H9 (cell line): Measurements from ENCODE around the gene ABCF2. TPM values are rescaled to one million over a fixed set of nuclear protein-coding genes. Genes with fewer than 3 reads are reported as not detected.

Source experiments
- DNase-seq: peaks from one replicate; pipeline ENCODE4 v3.0.0-alpha.2; 2017
- H2AFZ ChIP-seq: one replicate; pipeline ENCODE4 v1.6.1; 2013; ENCODE audit warnings: mild to moderate bottlenecking, low read length, control low read depth, moderate library complexity
- H2AK5ac ChIP-seq: 2 replicates; pipeline ENCODE4 v1.6.1; 2013; ENCODE audit warnings: low read length, control low read depth, mixed read lengths; ENCODE audit not compliant: insufficient read length
- H2BK120ac ChIP-seq: one replicate; pipeline ENCODE4 v1.6.1; 2013; ENCODE audit warnings: low read depth, mild to moderate bottlenecking, low read length, control low read depth, inconsistent platforms; ENCODE audit not compliant: poor library complexity, severe bottlenecking
- H2BK12ac ChIP-seq: 2 replicates; pipeline ENCODE4 v1.6.1; 2013; ENCODE audit warnings: low read length, control low read depth, mixed read lengths, low read depth; ENCODE audit not compliant: insufficient read length
- H2BK15ac ChIP-seq: 2 replicates; pipeline ENCODE4 v1.6.1; 2013; ENCODE audit warnings: low read depth, low read length, control low read depth
- H2BK20ac ChIP-seq: one replicate; pipeline ENCODE4 v1.6.1; 2013; ENCODE audit warnings: low read depth, mild to moderate bottlenecking, low read length, control low read depth, inconsistent platforms; ENCODE audit not compliant: poor library complexity, severe bottlenecking
- H2BK5ac ChIP-seq: 2 replicates; pipeline ENCODE4 v1.6.1; 2013; ENCODE audit warnings: low read length, control low read depth, mixed read lengths; ENCODE audit not compliant: insufficient read length
- H3K14ac ChIP-seq: 2 replicates; pipeline ENCODE4 v1.6.1; 2013; ENCODE audit warnings: low read length, control low read depth; ENCODE audit not compliant: insufficient read depth
- H3K18ac ChIP-seq: 2 replicates; pipeline ENCODE4 v1.6.1; 2013; ENCODE audit warnings: low read depth, mild to moderate bottlenecking, mixed read lengths, low read length, control low read depth; ENCODE audit not compliant: insufficient read length
- H3K23ac ChIP-seq: 2 replicates; pipeline ENCODE4 v1.6.1; 2013; ENCODE audit warnings: low read length, control low read depth, mixed read lengths, low read depth; ENCODE audit not compliant: insufficient read length
- H3K23me2 ChIP-seq: 2 replicates; pipeline ENCODE4 v1.6.1; 2013; ENCODE audit warnings: low read depth, mild to moderate bottlenecking, mixed read lengths, low read length, control low read depth; ENCODE audit not compliant: insufficient read length, poor library complexity, severe bottlenecking
- H3K27ac ChIP-seq: 2 replicates; pipeline ENCODE4 v1.5.1; 2013; ENCODE audit warnings: low read length, control low read depth, mixed read lengths, low read depth; ENCODE audit not compliant: insufficient read length
- H3K27me3 ChIP-seq: 2 replicates; pipeline ENCODE4 v1.6.1; 2013; ENCODE audit warnings: low read length, control low read depth, inconsistent platforms; ENCODE audit not compliant: insufficient read depth
- H3K4ac ChIP-seq: 2 replicates; pipeline ENCODE4 v1.6.1; 2013; ENCODE audit warnings: low read depth, mild to moderate bottlenecking, control low read depth, inconsistent platforms, low read length, moderate library complexity
- H3K4me1 ChIP-seq: 2 replicates; pipeline ENCODE4 v1.6.1; 2013; ENCODE audit warnings: low read length, control low read depth, inconsistent platforms; ENCODE audit not compliant: insufficient read depth
- H3K4me2 ChIP-seq: 2 replicates; pipeline ENCODE4 v1.6.1; 2013; ENCODE audit warnings: low read length, control low read depth, mixed read lengths; ENCODE audit not compliant: insufficient read length, insufficient read depth
- H3K56ac ChIP-seq: 2 replicates; pipeline ENCODE4 v1.6.1; 2013; ENCODE audit warnings: low read depth, mild to moderate bottlenecking, mixed read lengths, low read length, control low read depth; ENCODE audit not compliant: insufficient read length
- H3K79me1 ChIP-seq: 2 replicates; pipeline ENCODE4 v1.6.1; 2013; ENCODE audit warnings: low read depth, mild to moderate bottlenecking, moderate library complexity, low read length, control low read depth, inconsistent platforms; ENCODE audit not compliant: insufficient read depth, poor library complexity, severe bottlenecking
- H3K79me2 ChIP-seq: 2 replicates; pipeline ENCODE4 v1.6.1; 2013; ENCODE audit warnings: low read length, control low read depth, inconsistent platforms; ENCODE audit not compliant: insufficient read depth
- H3K9ac ChIP-seq: 2 replicates; pipeline ENCODE4 v1.6.1; 2013; ENCODE audit warnings: low read length, control low read depth, mixed read lengths; ENCODE audit not compliant: insufficient read length; ENCODE audit errors: extremely low read depth
- H3K9me3 ChIP-seq: one replicate; pipeline ENCODE4 v1.6.1; 2013; ENCODE audit warnings: low read depth, low read length, inconsistent platforms; ENCODE audit not compliant: control insufficient read depth
- H3T11ph ChIP-seq: one replicate; pipeline ENCODE4 v1.6.1; 2013; ENCODE audit warnings: mild to moderate bottlenecking, low read length, control low read depth, inconsistent platforms
- H4K20me1 ChIP-seq: one replicate; pipeline ENCODE4 v1.6.1; 2013; ENCODE audit not compliant: control insufficient read depth, insufficient read length, insufficient read depth
- H4K5ac ChIP-seq: 2 replicates; pipeline ENCODE4 v1.6.1; 2013; ENCODE audit warnings: low read depth, mild to moderate bottlenecking, mixed read lengths, low read length, control low read depth; ENCODE audit not compliant: insufficient read length
- H4K8ac ChIP-seq: replicated peaks from 2 replicates; pipeline ENCODE4 v1.6.1; 2013; ENCODE audit warnings: low read length, control low read depth, mixed read lengths, low read depth; ENCODE audit not compliant: insufficient read length
- H4K91ac ChIP-seq: 2 replicates; pipeline ENCODE4 v1.6.1; 2013; ENCODE audit warnings: low read depth, mild to moderate bottlenecking, moderate library complexity, mixed read lengths, low read length, control low read depth; ENCODE audit not compliant: insufficient read length
- H3K27ac Mint-ChIP-seq, 3 experiments: 2 replicates in 2 of 3; 3 replicates in 1 of 3; pipeline ENCODE4 v1.8.0; 2020 to 2021; ENCODE audit warnings: mixed read lengths in 3 of 3, mild to moderate bottlenecking in 1 of 3, moderate library complexity in 1 of 3
- H3K27me3 Mint-ChIP-seq: 2 replicates; pipeline ENCODE4 v1.8.0; 2021; ENCODE audit warnings: low read depth, mild to moderate bottlenecking, moderate library complexity, mixed read lengths
- H3K36me3 Mint-ChIP-seq, 3 experiments: 2 replicates in 2 of 3; 3 replicates in 1 of 3; pipeline ENCODE4 v1.8.0; 2020 to 2021; ENCODE audit warnings: low read depth in 3 of 3, mixed read lengths in 3 of 3; ENCODE audit not compliant: insufficient read depth in 1 of 3
- H3K4me1 Mint-ChIP-seq, 2 experiments: 2 replicates each; pipeline ENCODE4 v1.8.0; 2020; ENCODE audit warnings: mixed read lengths in 2 of 2
- H3K4me3 Mint-ChIP-seq, 2 experiments: 2 replicates in 1 of 2; 3 replicates in 1 of 2; pipeline ENCODE4 v1.8.0; 2020 to 2021; ENCODE audit warnings: mild to moderate bottlenecking in 2 of 2, mixed read lengths in 2 of 2, moderate library complexity in 1 of 2
- H3K9me3 Mint-ChIP-seq, 2 experiments: 2 replicates in 1 of 2; 3 replicates in 1 of 2; pipeline ENCODE4 v1.8.0; 2020; ENCODE audit warnings: mild to moderate bottlenecking in 2 of 2, mixed read lengths in 2 of 2, moderate library complexity in 1 of 2
- CTCF ChIP-seq: fragments of 200-600 bp; sonication (generic); conservative IDR thresholded peaks from 3 replicates; pipeline ENCODE4 v1.8.0; 2021; ENCODE audit warnings: antibody characterized with exemption, mild to moderate bottlenecking
- WGBS: extraction: QIAGEN DNeasy Blood & Tissue Kit; methylation state at CpG from one replicate; pipeline ENCODE4 v1.1.7; 2013; ENCODE audit warnings: missing lambda C conversion rate, low lambda C conversion rate, mixed read lengths; ENCODE audit not compliant: insufficient read length; ENCODE audit errors: extremely low coverage; 5-methylcytosine and 5-hydroxymethylcytosine counted together
- total RNA-seq: library from RNA; stranded (reverse); gene quantifications from 2 replicates; pipeline ENCODE4 v1.2.1, GENCODE V29; 2021

The ABCF2 gene
- total RNA-seq, 1 experiment from 2014 or later = 70.1 TPM

GRCh38 chr7:151273651-151274390 is 46.8 kb upstream of the ABCF2 start:
- Histone ChIP-seq H3K18ac (no peak overlapping the region), H4K20me1 (no peaks in the 10 kb centered on the region), H4K91ac (no peak overlapping the region), H2BK5ac (no peak overlapping the region), H4K8ac (no peak overlapping the region), H4K5ac (no peak overlapping the region), H3K23me2 (no peaks in the 10 kb centered on the region), H3K9ac (no peak overlapping the region), H3K27me3 (no peaks in the 10 kb centered on the region; the same call in 1 of the 2 replicates), H3K4me2 (no peak overlapping the region), H2AK5ac (no peak overlapping the region), H3K56ac (no peak overlapping the region), H3K79me1 (no peaks in the 10 kb centered on the region), H3T11ph (no peak overlapping the region), H3K14ac (no peak overlapping the region), H2BK20ac (no peak overlapping the region), H2BK120ac (no peak overlapping the region), H3K9me3 (no peaks in the 10 kb centered on the region), H2BK15ac (no peak overlapping the region), H3K27ac (no peak overlapping the region), H3K4me1 (no peaks in the 10 kb centered on the region), H3K4ac (no peak overlapping the region), H2AFZ (no peak overlapping the region), H2BK12ac (no peak overlapping the region), H3K23ac (no peak overlapping the region), H3K79me2 (no peaks in the 10 kb centered on the region)
- no peak for DNase-seq
- Mint-ChIP-seq H3K9me3 (no peaks in the 10 kb centered on the region), H3K27ac (no peak overlapping the region), H3K27me3 (peaks cover 56% of the 10 kb centered on the region), H3K36me3 (no peaks in the 10 kb centered on the region; a peak in 1 of 7 replicates), H3K4me3 (no peak overlapping the region), H3K4me1 (peaks cover 6 to 19% of the 10 kb centered on the region in 2 experiments)
- TF ChIP-seq CTCF = no peak
- no CpG with 5 or more reads among the region's 9 CpGs for WGBS
